ENCODE data around the gene METTL6.

- TF ChIP-seq, protein P1, sequence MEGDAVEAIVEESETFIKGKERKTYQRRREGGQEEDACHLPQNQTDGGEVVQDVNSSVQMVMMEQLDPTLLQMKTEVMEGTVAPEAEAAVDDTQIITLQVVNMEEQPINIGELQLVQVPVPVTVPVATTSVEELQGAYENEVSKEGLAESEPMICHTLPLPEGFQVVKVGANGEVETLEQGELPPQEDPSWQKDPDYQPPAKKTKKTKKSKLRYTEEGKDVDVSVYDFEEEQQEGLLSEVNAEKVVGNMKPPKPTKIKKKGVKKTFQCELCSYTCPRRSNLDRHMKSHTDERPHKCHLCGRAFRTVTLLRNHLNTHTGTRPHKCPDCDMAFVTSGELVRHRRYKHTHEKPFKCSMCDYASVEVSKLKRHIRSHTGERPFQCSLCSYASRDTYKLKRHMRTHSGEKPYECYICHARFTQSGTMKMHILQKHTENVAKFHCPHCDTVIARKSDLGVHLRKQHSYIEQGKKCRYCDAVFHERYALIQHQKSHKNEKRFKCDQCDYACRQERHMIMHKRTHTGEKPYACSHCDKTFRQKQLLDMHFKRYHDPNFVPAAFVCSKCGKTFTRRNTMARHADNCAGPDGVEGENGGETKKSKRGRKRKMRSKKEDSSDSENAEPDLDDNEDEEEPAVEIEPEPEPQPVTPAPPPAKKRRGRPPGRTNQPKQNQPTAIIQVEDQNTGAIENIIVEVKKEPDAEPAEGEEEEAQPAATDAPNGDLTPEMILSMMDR (IDR thresholded peaks at IDR 0.05) = no peak
- TF ChIP-seq POLR2A (IDR thresholded peaks at IDR 0.05) = no peak
Measured at GRCh38 chr3:15399970-15400369, 27.4 kb downstream of the METTL6 start.

All from heart left ventricle (tissue), 13 donors.